Activated CD8-positive, alpha-beta T cell treated with anti-CD3 and anti-CD28 coated beads, Interleukin-2, amount 10 ng/mL, durations not matched to agents 7 days and 5 days (primary cell): ENCODE data around the gene DTYMK. TPM values are rescaled to one million over a fixed set of nuclear protein-coding genes. Genes with fewer than 3 reads are reported as not detected.

Experiments
- ATAC-seq: fragments of 150-1000 bp; cut with Tn5 transposase; one replicate; pipeline ENCODE4 v1.10.0; 2021; ENCODE audit warnings: moderate library complexity
- CTCF ChIA-PET: fragments of 350-600 bp; sonication (Branson Sonifier 250); formaldehyde crosslinking; loops from one replicate; lab custom pipeline; 2021; ENCODE audit warnings: antibody characterized with exemption; lab: Charles Lee
- POLR2A ChIA-PET: fragments of 350-600 bp; sonication (Branson Sonifier 250); formaldehyde crosslinking; loops from one replicate; lab custom pipeline; 2021; ENCODE audit warnings: antibody characterized with exemption; lab: Charles Lee
- DNase-seq: peaks from one replicate; pipeline ENCODE4 v3.0.0-alpha.2; 2020
- H3K27ac Mint-ChIP-seq: one replicate; pipeline ENCODE4 v1.8.0; 2021; ENCODE audit warnings: mild to moderate bottlenecking, mixed read lengths
- H3K27me3 Mint-ChIP-seq: one replicate; pipeline ENCODE4 v1.8.0; 2021; ENCODE audit warnings: low read depth, mixed read lengths
- H3K36me3 Mint-ChIP-seq: one replicate; pipeline ENCODE4 v1.8.0; 2021; ENCODE audit warnings: low read depth, mixed read lengths
- H3K4me1 Mint-ChIP-seq: one replicate; pipeline ENCODE4 v1.8.0; 2021; ENCODE audit warnings: low read depth, mixed read lengths
- H3K4me3 Mint-ChIP-seq: one replicate; pipeline ENCODE4 v1.8.0; 2021; ENCODE audit warnings: mild to moderate bottlenecking, mixed read lengths
- H3K9me3 Mint-ChIP-seq: one replicate; pipeline ENCODE4 v1.8.0; 2022; ENCODE audit warnings: mixed read lengths; ENCODE audit not compliant: insufficient read depth
- total RNA-seq, 2 experiments: library from RNA; stranded (reverse); gene quantifications; one replicate each; pipeline ENCODE4 v1.2.3, GENCODE V29; 2021

The DTYMK gene
- total RNA-seq, 2 experiments from 2014 or later: 101 to 103 TPM

- no peak overlapping the region for H3K4me3 Mint-ChIP-seq
- ATAC-seq: no peak
- ChIA-PET CTCF (no interaction called here), POLR2A (interaction anchor here (0.7 kb wide), 1 partner anchor 32 kb away, joined by 5 read pairs; the partner anchor contains the start of gene DTYMK)
- H3K27me3 Mint-ChIP-seq: no peaks in the 10 kb centered on the region
- peaks cover 4% of the 10 kb centered on the region for H3K4me1 Mint-ChIP-seq
- H3K36me3 Mint-ChIP-seq: peaks cover 36% of the 10 kb centered on the region
- no peak overlapping the region for H3K27ac Mint-ChIP-seq
- H3K9me3 Mint-ChIP-seq: no peaks in the 10 kb centered on the region
- no peak for DNase-seq
Measured at GRCh38 chr2:241654551-241654950, 32.1 kb downstream of the DTYMK start.

- CTCF ChIA-PET: no interaction called here
- H3K9me3 Mint-ChIP-seq: no peaks in the 10 kb centered on the region
Measured at GRCh38 chr2:241653210-241653750, 33.3 kb downstream of the DTYMK start.

GRCh38 chr2:241652722-241653121 is 33.9 kb downstream of the DTYMK start:
- Mint-ChIP-seq H3K4me3 (no peak overlapping the region), H3K9me3 (no peaks in the 10 kb centered on the region), H3K27me3 (no peaks in the 10 kb centered on the region), H3K4me1 (peaks cover 7% of the 10 kb centered on the region), H3K27ac (no peak overlapping the region), H3K36me3 (peaks cover 29% of the 10 kb centered on the region)
- DNase-seq: no peak
- ChIA-PET POLR2A (no interaction called here), CTCF (no interaction called here)
- no peak for ATAC-seq

More at GRCh38 chr2:241653210-241653750, 33.3 kb downstream of the DTYMK start:
- H3K4me3 Mint-ChIP-seq: no peak overlapping the region
- ATAC-seq (no peak), DNase-seq (no peak)
- peaks cover 30% of the 10 kb centered on the region for H3K36me3 Mint-ChIP-seq
- H3K4me1 Mint-ChIP-seq: peaks cover 7% of the 10 kb centered on the region
- no peaks in the 10 kb centered on the region for H3K27me3 Mint-ChIP-seq
- POLR2A ChIA-PET: no interaction called here
- no peak overlapping the region for H3K27ac Mint-ChIP-seq

- H3K9me3 Mint-ChIP-seq: no peaks in the 10 kb centered on the region
- H3K4me3 Mint-ChIP-seq: no peak overlapping the region
- DNase-seq (no peak), ATAC-seq (no peak)
- H3K27ac Mint-ChIP-seq: no peak overlapping the region
- ChIA-PET CTCF (no interaction called here), POLR2A (no interaction called here)
- H3K36me3 Mint-ChIP-seq: peaks cover 26% of the 10 kb centered on the region
- H3K4me1 Mint-ChIP-seq: peaks cover 7% of the 10 kb centered on the region
- no peaks in the 10 kb centered on the region for H3K27me3 Mint-ChIP-seq
Measured at GRCh38 chr2:241652142-241652541, 34.5 kb downstream of the DTYMK start.

- Mint-ChIP-seq H3K4me3 (no peak overlapping the region), H3K36me3 (peaks cover 15% of the 10 kb centered on the region), H3K27me3 (no peaks in the 10 kb centered on the region), H3K4me1 (peaks cover 7% of the 10 kb centered on the region), H3K27ac (no peak overlapping the region), H3K9me3 (no peaks in the 10 kb centered on the region)
- ChIA-PET CTCF (no interaction called here), POLR2A (no interaction called here)
- no peak for ATAC-seq
- no peak for DNase-seq
Measured at GRCh38 chr2:241649927-241650326, 36.7 kb downstream of the DTYMK start.

GRCh38 chr2:241649404-241649803 is 37.2 kb downstream of the DTYMK start:
- no peak overlapping the region for H3K4me3 Mint-ChIP-seq
- H3K36me3 Mint-ChIP-seq: peaks cover 10% of the 10 kb centered on the region
- H3K9me3 Mint-ChIP-seq: no peaks in the 10 kb centered on the region
- DNase-seq: no peak
- H3K27ac Mint-ChIP-seq: no peak overlapping the region
- H3K27me3 Mint-ChIP-seq: no peaks in the 10 kb centered on the region
- POLR2A ChIA-PET: no interaction called here
- peaks cover 7% of the 10 kb centered on the region for H3K4me1 Mint-ChIP-seq
- CTCF ChIA-PET: no interaction called here
- no peak for ATAC-seq

- ATAC-seq (no peak), DNase-seq (no peak)
- Mint-ChIP-seq H3K4me3 (no peak overlapping the region), H3K9me3 (no peaks in the 10 kb centered on the region), H3K36me3 (peaks cover 9% of the 10 kb centered on the region), H3K27me3 (no peaks in the 10 kb centered on the region), H3K4me1 (peaks cover 7% of the 10 kb centered on the region), H3K27ac (no peak overlapping the region)
- ChIA-PET CTCF (no interaction called here), POLR2A (no interaction called here)
Measured at GRCh38 chr2:241648453-241648852, 38.2 kb downstream of the DTYMK start.

GRCh38 chr2:241645915-241646645 is 40.5 kb downstream of the DTYMK start:
- no peak overlapping the region for H3K27ac Mint-ChIP-seq
- ChIA-PET POLR2A (no interaction called here), CTCF (interaction anchor here (1.2 kb wide), 1 partner anchor 56 kb away, joined by 3 read pairs; the partner anchor contains the start of gene ING5)
- H3K27me3 Mint-ChIP-seq: no peaks in the 10 kb centered on the region
- H3K4me1 Mint-ChIP-seq: peaks cover 14% of the 10 kb centered on the region
- no peak for ATAC-seq
- DNase-seq: no peak
- H3K36me3 Mint-ChIP-seq: peaks cover 5% of the 10 kb centered on the region
- H3K9me3 Mint-ChIP-seq: no peaks in the 10 kb centered on the region
- no peak overlapping the region for H3K4me3 Mint-ChIP-seq

- H3K9me3 Mint-ChIP-seq: no peaks in the 10 kb centered on the region
- ChIA-PET CTCF (no interaction called here), POLR2A (no interaction called here)
- DNase-seq (no peak), ATAC-seq (no peak)
- H3K27ac Mint-ChIP-seq: no peak overlapping the region
- H3K36me3 Mint-ChIP-seq: peaks cover 9% of the 10 kb centered on the region
- H3K4me3 Mint-ChIP-seq: no peak overlapping the region
- H3K4me1 Mint-ChIP-seq: peaks cover 18% of the 10 kb centered on the region
- no peaks in the 10 kb centered on the region for H3K27me3 Mint-ChIP-seq
Measured at GRCh38 chr2:241645056-241645914, 41.3 kb downstream of the DTYMK start.

GRCh38 chr2:241641631-241642030 is 45.0 kb downstream of the DTYMK start:
- ChIA-PET CTCF (interaction anchor here (1.9 kb wide), 1 partner anchor 18 kb away, joined by 9 read pairs; no protein-coding TSS in a partner anchor), POLR2A (no interaction called here)
- H3K36me3 Mint-ChIP-seq: peaks cover 27% of the 10 kb centered on the region
- peaks cover 33% of the 10 kb centered on the region for H3K4me1 Mint-ChIP-seq
- ATAC-seq (no peak), DNase-seq (no peak)
- H3K9me3 Mint-ChIP-seq: no peaks in the 10 kb centered on the region
- H3K27ac Mint-ChIP-seq: peak overlapping the region; percentile 63
- H3K4me3 Mint-ChIP-seq: no peak overlapping the region
- H3K27me3 Mint-ChIP-seq: no peaks in the 10 kb centered on the region

- H3K4me3 Mint-ChIP-seq: no peak overlapping the region
- CTCF ChIA-PET: interaction anchor here (1.9 kb wide), 1 partner anchor 19 kb away, joined by 9 read pairs; no protein-coding TSS in a partner anchor
- no peak for DNase-seq
- H3K36me3 Mint-ChIP-seq: peaks cover 27% of the 10 kb centered on the region
- peak overlapping the region; percentile 0 for H3K27ac Mint-ChIP-seq
- H3K4me1 Mint-ChIP-seq: peaks cover 41% of the 10 kb centered on the region
- POLR2A ChIA-PET: no interaction called here
- H3K27me3 Mint-ChIP-seq: no peaks in the 10 kb centered on the region
- H3K9me3 Mint-ChIP-seq: no peaks in the 10 kb centered on the region
- no peak for ATAC-seq
Measured at GRCh38 chr2:241640165-241640795, 46.3 kb downstream of the DTYMK start.
